GM12878 (cell line): Measurements from ENCODE around the gene STPG1. TPM values are rescaled to one million over a fixed set of nuclear protein-coding genes. Genes with fewer than 3 reads are reported as not detected.

Experiments used
- ATAC-seq: fragments of 200-7000 bp; cut with Tn5 transposase; 3 replicates; pipeline ENCODE4 v1.9.1; 2020; ENCODE audit warnings: mild to moderate bottlenecking, moderate library complexity
- BruUV-seq: library from RNA; stranded (reverse); fragments of 400-500 nt; replicated peaks from 2 replicates; lab custom pipeline; 2021; lab: Mats Ljungman, UMichigan
- CTCF ChIA-PET: fragments of 300-600 bp; sonication (Branson Sonifier 250); formaldehyde crosslinking; extraction: SDS; loops from one replicate; lab custom pipeline; 2021; ENCODE audit warnings: inconsistent platforms; lab: Yijun Ruan, JAX
- POLR2A ChIA-PET: fragments of 350-600 bp; formaldehyde crosslinking; extraction: SDS; loops from one replicate; lab custom pipeline; 2021; ENCODE audit warnings: inconsistent platforms; lab: Charles Lee
- RAD21 ChIA-PET: fragments of 300-600 bp; sonication (Branson Sonifier 250); formaldehyde crosslinking; loops from one replicate; lab custom pipeline; 2023; ENCODE audit warnings: antibody characterized with exemption; ENCODE audit not compliant: unreplicated experiment; lab: Charles Lee
- SMC1A ChIA-PET: fragments of 300-600 bp; sonication (Branson Sonifier 250); formaldehyde crosslinking; loops from one replicate; lab custom pipeline; 2023; ENCODE audit not compliant: unreplicated experiment, uncharacterized antibody; lab: Charles Lee
- DNase-seq: peaks from one replicate; pipeline ENCODE4 v3.0.0-alpha.2; 2011; ENCODE audit warnings: low read depth, low spot score
- FAIRE-seq: peaks from 3 replicates; lab custom pipeline; 2011; peaks lifted over from hg19 to GRCh38; lab: Jason Lieb, UNC
- H2AFZ ChIP-seq: 2 replicates; pipeline ENCODE4 v1.6.0; 2011; ENCODE audit warnings: low read depth, low read length, control low read depth; ENCODE audit not compliant: control insufficient read depth
- H3K27ac ChIP-seq: 2 replicates; pipeline ENCODE4 v1.5.1; 2011; ENCODE audit warnings: control low read depth; ENCODE audit not compliant: control insufficient read depth, insufficient read depth
- H3K27me3 ChIP-seq, 2 experiments: replicated peaks in 1 of 2; 2 replicates each; pipeline versions ENCODE4 v1.6.0 to v1.6.1; 2011; ENCODE audit warnings: low read length in 1 of 2; ENCODE audit not compliant: control insufficient read depth in 2 of 2, insufficient read depth in 2 of 2
- H3K36me3 ChIP-seq, 2 experiments: 2 replicates each; pipeline ENCODE4 v1.5.1; 2011; ENCODE audit warnings: low read length in 1 of 2; ENCODE audit not compliant: control insufficient read depth in 2 of 2, insufficient read depth in 2 of 2
- H3K4me1 ChIP-seq: 2 replicates; pipeline ENCODE4 v1.6.1; 2011; ENCODE audit warnings: mild to moderate bottlenecking, low read length, moderate library complexity, mixed read lengths; ENCODE audit not compliant: control insufficient read depth, insufficient read depth
- H3K4me2 ChIP-seq: 2 replicates; pipeline ENCODE4 v1.6.0; 2011; ENCODE audit warnings: control low read depth; ENCODE audit not compliant: control insufficient read depth, insufficient read depth
- H3K4me3 ChIP-seq: fragments of 200-600 bp; sonication (generic); 2 replicates; pipeline ENCODE4 v1.5.1; 2016
- H3K79me2 ChIP-seq: 2 replicates; pipeline ENCODE4 v1.6.0; 2011; ENCODE audit warnings: low read length; ENCODE audit not compliant: control insufficient read depth, insufficient read depth
- H3K9ac ChIP-seq: 2 replicates; pipeline ENCODE4 v1.8.0; 2011; ENCODE audit warnings: low read length, control low read depth, mixed read lengths; ENCODE audit not compliant: control insufficient read depth, insufficient read depth
- H3K9me3 ChIP-seq: replicated peaks from 3 replicates; pipeline ENCODE4 v1.5.1; 2011; ENCODE audit warnings: mild to moderate bottlenecking, low read length; ENCODE audit not compliant: control insufficient read depth, insufficient read depth
- H4K20me1 ChIP-seq: 2 replicates; pipeline ENCODE4 v1.6.0; 2011; ENCODE audit not compliant: control insufficient read depth, insufficient read depth
- CHD2 ChIP-seq: IDR thresholded peaks from 2 replicates; pipeline ENCODE4 v1.6.1; 2011; ENCODE audit warnings: low read depth, low read length, improper control_type of control experiment, borderline replicate concordance
- CREB1 ChIP-seq: IDR thresholded peaks from 2 replicates; pipeline ENCODE4 v1.6.1; 2012; ENCODE audit warnings: low read depth, mild to moderate bottlenecking, inconsistent platforms
- PAX5 ChIP-seq: IDR thresholded peaks from 2 replicates; pipeline ENCODE4 v1.6.1; 2011; ENCODE audit warnings: low read depth, low read length, borderline replicate concordance
- STAT1 ChIP-seq: fragments of 450-650 bp; conservative IDR thresholded peaks from 2 replicates; pipeline ENCODE4 v1.6.1; 2014; ENCODE audit warnings: antibody characterized with exemption, mild to moderate bottlenecking
- WGBS: methylation state at CpG from one replicate; pipeline ENCODE4 v1.1.6; 2016; ENCODE audit warnings: low lambda C conversion rate; ENCODE audit not compliant: insufficient replicate concordance, insufficient coverage; ENCODE audit errors: missing lambda C conversion rate; 5-methylcytosine and 5-hydroxymethylcytosine counted together
- in situ Hi-C: fragments of 300-500 bp; cut with MboI; formaldehyde crosslinking; loops from 9 replicates; pipeline ENCODE4 v1.14.3; 2018; ENCODE audit warnings: mixed read lengths
- intact Hi-C: fragments of 100-400 bp; cut with micrococcal nuclease; formaldehyde crosslinking; loops from one replicate; pipeline ENCODE4 v1.14.2; 2022; ENCODE audit not compliant: unreplicated experiment
- polyA plus RNA-seq, 11 experiments: library from polyadenylated mRNA; depleted of rRNA in 4 of 11; unstranded in 6 of 11; stranded (reverse) in 5 of 11; fragments of >200 nt; fragmentation: Nextera tagmentation in 4 of 11; fragmentation: Illumina TruSeq in 1 of 11; extraction: Ambion mirVana in 4 of 11; extraction: Trizol in 1 of 11; gene quantifications; 1 replicate in 1 of 11; 2 replicates in 10 of 11; pipeline versions ENCODE4 v1.2.1 to v1.2.3, GENCODE V29; 2011 to 2016; ENCODE audit warnings: inconsistent platforms in 2 of 11, missing spikeins in 2 of 11, low read depth in 1 of 11
- total RNA-seq, 4 experiments: library from RNA; depleted of rRNA in 3 of 4; stranded (reverse); fragments of >200 nt in 3 of 4; fragmentation: Illumina TruSeq in 1 of 4; extraction: Trizol in 1 of 4; gene quantifications; 2 replicates each; pipeline versions ENCODE4 v1.2.1 to v1.2.3, GENCODE V29; 2013 to 2021
- TF ChIP-seq, protein P1 (sequence below): IDR thresholded peaks from 2 replicates; pipeline ENCODE4 v1.6.1; 2011; ENCODE audit warnings: low read depth, mild to moderate bottlenecking, low read length, moderate library complexity, borderline replicate concordance; ENCODE audit errors: extremely low read depth

The STPG1 gene
- total and polyA plus RNA-seq, 10 of the 15 experiments (the other 5 are each of a cell fraction or from before 2014, with no cell fraction given), result 0.22 to 2.6 (median 0.73) TPM

DNA sequence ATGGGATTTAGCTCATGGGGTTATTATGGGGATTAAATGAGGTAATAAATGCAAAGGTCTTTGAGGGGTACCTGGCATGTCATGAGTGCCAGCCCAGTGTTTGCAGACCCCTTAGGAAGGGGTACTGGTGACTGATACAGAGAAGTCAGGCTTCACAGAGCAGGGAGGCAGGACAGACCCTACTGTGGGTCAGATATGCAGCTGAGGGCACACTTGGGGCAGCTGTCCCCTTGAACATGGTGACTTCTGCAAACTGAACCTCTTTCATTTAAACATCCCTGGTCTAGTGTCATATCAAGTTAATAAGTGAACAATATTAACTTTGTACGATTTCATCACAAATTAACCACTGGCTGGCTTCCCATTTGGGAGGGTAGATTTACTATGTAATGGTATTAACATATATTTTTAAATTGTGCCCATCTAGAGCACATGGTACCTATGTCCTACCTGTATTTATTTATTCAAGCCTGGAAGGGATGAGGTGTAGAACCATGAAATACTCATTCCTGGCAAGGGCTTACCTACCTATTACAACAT is 25.9 kb downstream of the STPG1 start:
- BruUV-seq, result no TSS peak
- RAD21 ChIA-PET, result no interaction called here
- DNase-seq, result no peak

DNA sequence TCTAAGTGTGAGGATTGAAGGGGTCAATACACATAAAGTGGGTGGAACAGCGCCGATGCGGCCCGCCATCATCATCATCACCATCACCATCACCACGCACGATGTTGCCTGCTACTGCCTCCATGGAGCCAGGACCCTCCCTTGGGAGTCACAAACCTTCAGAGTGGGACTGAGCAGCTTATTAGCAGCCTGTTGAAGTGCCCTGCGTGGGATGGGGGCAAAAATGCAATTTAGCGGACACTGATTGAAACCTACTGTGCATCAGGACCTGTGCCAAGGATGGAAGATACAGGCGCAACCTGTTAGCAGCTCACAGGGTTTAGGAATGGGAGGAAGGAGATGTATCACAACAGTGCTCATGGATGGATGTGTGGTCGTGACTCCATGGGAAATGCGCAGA is 26.7 kb downstream of the STPG1 start:
- no peak for TF ChIP-seq CHD2
- no peaks in the 10 kb centered on the region for H3K9me3 ChIP-seq
- H3K4me1 ChIP-seq, result peaks cover 31% of the 10 kb centered on the region
- H3K4me2 ChIP-seq, result no peak overlapping the region
- RAD21 ChIA-PET, result no interaction called here
- BruUV-seq, result no TSS peak
- no peaks in the 10 kb centered on the region for H3K36me3 ChIP-seq
- no peak overlapping the region for H3K9ac ChIP-seq
- no peaks in the 10 kb centered on the region; a peak in 1 of 4 replicates for H3K27me3 ChIP-seq
- H3K79me2 ChIP-seq, result no peaks in the 10 kb centered on the region
- ATAC-seq (no peak), FAIRE-seq (no peak), DNase-seq (no peak)
- CTCF ChIA-PET, result interaction anchor here (1.2 to 6.2 kb wide), 5 partner anchors 10 to 236 kb away, joined by 3 to 74 read pairs (median 3); partner anchors contain the start of gene NIPAL3
- intact Hi-C loops, result no loop called here
- H3K4me3 ChIP-seq, result no peak overlapping the region
- WGBS, result 88% methylated on average over 11 of the region's 11 CpGs
- no peak overlapping the region for H2AFZ ChIP-seq
- in situ Hi-C loops, result no loop called here
- no peaks in the 10 kb centered on the region for H4K20me1 ChIP-seq
- SMC1A ChIA-PET, result interaction anchor here (3.1 kb wide), 1 partner anchor 188 kb away, joined by 24 read pairs; no protein-coding TSS in a partner anchor
- H3K27ac ChIP-seq, result no peak overlapping the region
- POLR2A ChIA-PET, result no interaction called here

More for the DNA sequence above, 25.9 kb downstream of the STPG1 start:
- ChIA-PET CTCF (interaction anchor here (1.2 to 6.2 kb wide), 4 partner anchors 11 to 237 kb away, joined by 3 to 74 read pairs (median 5); partner anchors contain the start of gene NIPAL3), POLR2A (no interaction called here), SMC1A (interaction anchor here (1.6 to 3.1 kb wide), 2 partner anchors 184 to 188 kb away, joined by 4 to 24 read pairs; no protein-coding TSS in a partner anchor)
- in situ Hi-C loops (no loop called here), intact Hi-C loops (no loop called here)
- H3K79me2 ChIP-seq, result no peaks in the 10 kb centered on the region
- H3K27me3 ChIP-seq, result no peaks in the 10 kb centered on the region; a peak in 1 of 4 replicates
- no peak overlapping the region for H3K9ac ChIP-seq
- H3K36me3 ChIP-seq, result no peaks in the 10 kb centered on the region
- H3K27ac ChIP-seq, result no peak overlapping the region
- H3K4me2 ChIP-seq, result no peak overlapping the region
- no peak for FAIRE-seq
- no peak overlapping the region for H3K4me3 ChIP-seq
- H3K9me3 ChIP-seq, result no peaks in the 10 kb centered on the region
- H4K20me1 ChIP-seq, result no peaks in the 10 kb centered on the region
- no peak for ATAC-seq
- peaks cover 36% of the 10 kb centered on the region for H3K4me1 ChIP-seq
- H2AFZ ChIP-seq, result no peak overlapping the region
- TF ChIP-seq PAX5, result no peak
- no peak for TF ChIP-seq CREB1
- TF ChIP-seq STAT1, result no peak
- TF ChIP-seq, protein P1, sequence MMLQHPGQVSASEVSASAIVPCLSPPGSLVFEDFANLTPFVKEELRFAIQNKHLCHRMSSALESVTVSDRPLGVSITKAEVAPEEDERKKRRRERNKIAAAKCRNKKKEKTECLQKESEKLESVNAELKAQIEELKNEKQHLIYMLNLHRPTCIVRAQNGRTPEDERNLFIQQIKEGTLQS, result no peak
- 81% methylated on average over 1 of the region's 1 CpG for WGBS
